Thoracic aorta (tissue), 2 donors: Measurements from ENCODE around the gene GRAMD2A. TPM values are rescaled to one million over a fixed set of nuclear protein-coding genes. Genes with fewer than 3 reads are reported as not detected.

Experiments used
- ATAC-seq: fragments of 150-250 bp; one replicate; pipeline ENCODE4 v1.8.0; 2017; ENCODE audit warnings: low read depth; ENCODE audit not compliant: insufficient number of reproducible peaks, low FRiP score
- DNase-seq: peaks from one replicate; pipeline ENCODE4 v3.0.0-alpha.2; 2020; ENCODE audit warnings: low spot score
- H3K27ac ChIP-seq, 2 donors: fragments of 200-600 bp; sonication (generic); 1 replicate in 1 of 2; 2 replicates in 1 of 2; pipeline ENCODE4 v1.5.1; 2016; ENCODE audit warnings: mild to moderate bottlenecking in 2 of 2, moderate library complexity in 2 of 2
- H3K27me3 ChIP-seq: fragments of 200-600 bp; sonication (generic); replicated peaks from 2 replicates; pipeline ENCODE4 v1.6.0; 2016; ENCODE audit warnings: mild to moderate bottlenecking; ENCODE audit not compliant: insufficient read depth
- H3K36me3 ChIP-seq: fragments of 200-600 bp; sonication (generic); one replicate; pipeline ENCODE4 v1.5.1; 2016
- H3K4me1 ChIP-seq, 2 donors: fragments of 200-600 bp; sonication (generic); 1 replicate in 1 of 2; 2 replicates in 1 of 2; pipeline versions ENCODE4 v1.5.1 to v1.6.0; 2016; ENCODE audit warnings: low read depth in 2 of 2, mild to moderate bottlenecking in 1 of 2; ENCODE audit not compliant: control insufficient read depth in 1 of 2
- H3K4me3 ChIP-seq: fragments of 200-600 bp; sonication (generic); 2 replicates; pipeline ENCODE4 v1.5.1; 2016; ENCODE audit warnings: mild to moderate bottlenecking
- H3K9me3 ChIP-seq: fragments of 200-600 bp; sonication (generic); 2 replicates; pipeline ENCODE4 v1.5.1; 2016
- CTCF ChIP-seq: fragments of 200-600 bp; sonication (generic); IDR thresholded peaks from one replicate; pipeline ENCODE4 v1.5.1; 2019; ENCODE audit warnings: antibody characterized with exemption
- total RNA-seq, 2 donors: library from RNA; depleted of rRNA; stranded (reverse); fragments of >200 nt; gene quantifications; one replicate each; pipeline versions ENCODE4 v1.1.0 to v1.2.3, GENCODE V29; 2016

The GRAMD2A gene
- total RNA-seq, 2 donors from 2014 or later = 0.85 TPM; not detected in 1

GRCh38 chr15:72167445-72167844 lies 30.1 kb downstream of the GRAMD2A start:
- H3K4me3 ChIP-seq = no peak overlapping the region
- peaks cover 0 to 12% of the 10 kb centered on the region in 2 donors for H3K4me1 ChIP-seq
- no peaks in the 10 kb centered on the region for H3K9me3 ChIP-seq
- no peak for TF ChIP-seq CTCF
- DNase-seq (no peak), ATAC-seq (no peak)
- H3K27me3 ChIP-seq = no peaks in the 10 kb centered on the region
- H3K27ac ChIP-seq = no peak overlapping the region
- H3K36me3 ChIP-seq = no peaks in the 10 kb centered on the region

GRCh38 chr15:72166716-72167417 lies 30.7 kb downstream of the GRAMD2A start:
- DNase-seq = no peak
- Histone ChIP-seq H3K36me3 (no peaks in the 10 kb centered on the region), H3K9me3 (no peaks in the 10 kb centered on the region), H3K27me3 (no peaks in the 10 kb centered on the region), H3K27ac (no peak overlapping the region), H3K4me1 (peaks cover 0 to 12% of the 10 kb centered on the region in 2 donors), H3K4me3 (no peak overlapping the region)
- no peak for TF ChIP-seq CTCF
- no peak for ATAC-seq

- no peak overlapping the region for H3K4me3 ChIP-seq
- ATAC-seq = no peak
- DNase-seq = no peak
- peaks cover 0 to 8% of the 10 kb centered on the region in 2 donors for H3K4me1 ChIP-seq
- H3K27me3 ChIP-seq = no peaks in the 10 kb centered on the region
- H3K27ac ChIP-seq = no peak overlapping the region
- no peak for TF ChIP-seq CTCF
- H3K36me3 ChIP-seq = no peaks in the 10 kb centered on the region
- no peaks in the 10 kb centered on the region for H3K9me3 ChIP-seq
These were observed 33.9 kb downstream of the GRAMD2A start for GRCh38 chr15:72163719-72164118.

- ATAC-seq (no peak), DNase-seq (no peak)
- no peak overlapping the region for H3K27ac ChIP-seq
- H3K9me3 ChIP-seq = no peaks in the 10 kb centered on the region
- H3K4me1 ChIP-seq = no peaks in the 10 kb centered on the region
- H3K27me3 ChIP-seq = no peaks in the 10 kb centered on the region
- no peak for TF ChIP-seq CTCF
- no peaks in the 10 kb centered on the region for H3K36me3 ChIP-seq
- no peak overlapping the region for H3K4me3 ChIP-seq
These were observed 35.0 kb downstream of the GRAMD2A start for GRCh38 chr15:72162569-72162968.

- ATAC-seq = no peak
- TF ChIP-seq CTCF = no peak
These were observed 36.0 kb downstream of the GRAMD2A start for GRCh38 chr15:72161361-72162132.

More at GRCh38 chr15:72161361-72162132, 36.0 kb downstream of the GRAMD2A start:
- no peak overlapping the region for H3K4me3 ChIP-seq
- H3K9me3 ChIP-seq = no peaks in the 10 kb centered on the region
- H3K27me3 ChIP-seq = no peaks in the 10 kb centered on the region
- H3K4me1 ChIP-seq = peaks cover 0 to under 1% of the 10 kb centered on the region in 2 donors
- no peak overlapping the region for H3K27ac ChIP-seq
- no peak for DNase-seq
- H3K36me3 ChIP-seq = no peaks in the 10 kb centered on the region
